SIG-M5 treated with dmso at 0.1 percent for 504 hours (cell line): ENCODE results near the gene FBXW4.

Experiments used
- DNase-seq: peaks from one replicate; lab custom pipeline; 2025; ENCODE audit not compliant: unreplicated experiment; lab: John Stamatoyannopoulos, UW

FBXW4 gene

DNA sequence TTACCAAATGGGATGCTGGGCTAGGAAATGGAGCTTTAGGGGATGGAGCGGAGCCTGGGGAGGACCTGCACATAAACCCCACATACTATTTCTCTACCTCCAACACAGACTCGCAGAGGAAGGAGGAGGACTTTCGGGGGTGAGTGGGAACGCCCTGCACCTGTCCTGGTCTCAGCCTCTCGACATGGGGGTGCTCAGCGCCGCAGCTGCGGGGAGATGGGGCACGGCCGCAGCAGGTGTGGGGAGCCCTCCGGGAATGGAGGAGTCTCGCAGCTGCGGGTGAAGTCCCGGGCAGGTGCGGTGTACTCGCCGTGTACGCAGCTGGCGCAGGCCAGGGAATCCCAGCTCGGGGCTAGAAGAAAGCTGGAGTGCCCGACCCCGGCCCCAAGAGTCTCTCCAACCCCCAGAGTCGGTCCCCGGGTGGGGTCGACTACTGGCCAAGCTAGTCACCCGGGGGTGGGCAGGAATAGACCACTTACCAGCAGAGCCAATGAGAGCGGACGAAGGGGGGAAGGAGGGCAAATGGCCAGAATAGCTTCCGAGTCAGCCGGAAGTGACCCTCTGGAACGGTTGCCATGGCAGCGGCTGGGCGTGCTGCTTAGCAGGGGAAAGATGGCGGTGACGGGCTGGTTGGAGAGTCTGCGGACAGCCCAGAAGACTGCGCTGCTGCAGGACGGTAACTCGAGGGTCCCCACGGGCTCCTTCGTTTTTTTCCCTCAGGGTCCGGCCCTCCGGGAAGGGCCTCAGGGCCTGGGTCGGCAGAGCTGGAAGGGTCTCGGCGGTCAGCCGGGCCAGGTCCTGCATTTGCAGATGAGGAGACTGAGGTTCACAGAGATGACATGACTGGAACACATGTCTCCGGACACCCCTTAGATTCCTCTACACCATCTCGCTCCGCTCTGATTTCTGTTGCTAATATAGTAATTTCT is 107.0 kb downstream of the FBXW4 start, which contains the start of the genes DPCD and POLL:
Gene DPCD, plus strand, starts transcription at position 597 of the 929 bp plus-strand sequence. Its CDS starts 16 bp downstream, at position 613.
Gene POLL, minus strand, starts transcription at position 533 of the 929 bp plus-strand sequence. CDS start 897 bp downstream, outside the sequence.
- DNase-seq, result peak; percentile 87

DNA sequence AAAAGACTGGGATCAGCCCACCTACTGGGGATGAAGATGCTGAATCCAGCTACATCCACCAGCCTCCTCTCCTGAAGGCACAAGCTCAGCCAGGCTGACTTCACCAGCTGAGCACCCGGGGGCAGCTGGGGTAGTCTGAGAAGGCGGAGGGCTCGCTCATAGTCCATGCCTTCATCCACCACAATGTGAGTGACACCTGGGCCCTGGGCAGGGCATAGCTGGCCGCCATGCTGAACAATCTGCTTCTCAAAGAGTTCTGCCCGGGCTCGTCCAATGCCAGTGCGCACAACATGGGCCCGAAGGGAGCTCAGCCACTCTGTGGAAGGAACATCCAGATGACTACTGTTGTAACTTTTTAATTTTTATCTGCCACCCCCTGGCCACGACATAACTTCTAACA is 109.1 kb downstream of the FBXW4 start:
- no peak for DNase-seq

DNA sequence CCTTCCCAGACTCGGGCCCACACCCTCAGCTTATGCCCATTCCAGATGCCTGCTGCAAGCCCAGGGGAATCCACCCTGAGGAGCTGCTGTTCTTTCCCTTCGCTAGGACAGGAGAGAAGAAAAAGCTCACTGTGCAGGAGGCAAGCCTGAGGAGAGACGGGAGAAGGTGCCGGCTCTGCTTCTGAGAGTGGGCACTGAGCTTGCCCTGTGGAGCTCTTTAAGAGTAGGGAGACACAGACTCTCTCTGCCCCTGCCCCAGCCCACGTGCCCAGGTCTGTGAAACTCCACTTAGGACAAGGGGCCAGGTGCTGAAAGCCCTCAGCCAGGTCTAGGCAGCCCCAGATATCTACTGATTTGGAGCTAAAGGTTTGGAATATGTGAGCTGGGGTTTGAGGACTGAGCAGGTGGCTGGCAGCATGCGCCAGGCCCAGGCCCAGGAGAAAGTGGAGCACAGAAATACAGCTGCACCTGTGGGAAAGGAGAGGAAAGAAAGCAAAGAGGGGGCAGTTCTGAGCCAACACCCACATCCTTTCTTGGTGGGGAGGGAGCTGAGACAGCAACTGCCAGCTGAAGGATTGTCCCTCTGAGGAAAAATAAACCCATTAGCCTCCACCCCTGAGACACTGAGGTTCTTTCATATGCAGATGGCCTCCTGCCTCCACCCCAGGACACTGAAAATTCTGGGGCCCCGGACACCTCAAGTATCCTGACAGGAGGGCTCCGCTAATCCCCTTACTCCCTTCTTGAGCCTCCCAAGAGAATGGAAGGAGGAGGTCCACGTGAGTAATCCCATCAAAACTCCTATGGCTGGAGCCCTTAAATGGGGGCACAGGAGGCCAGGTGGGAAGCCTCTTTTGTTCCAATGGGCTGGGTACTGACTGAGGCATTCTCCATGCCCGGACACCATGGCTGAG is 114.2 kb downstream of the FBXW4 start:
- no peak for DNase-seq

DNA sequence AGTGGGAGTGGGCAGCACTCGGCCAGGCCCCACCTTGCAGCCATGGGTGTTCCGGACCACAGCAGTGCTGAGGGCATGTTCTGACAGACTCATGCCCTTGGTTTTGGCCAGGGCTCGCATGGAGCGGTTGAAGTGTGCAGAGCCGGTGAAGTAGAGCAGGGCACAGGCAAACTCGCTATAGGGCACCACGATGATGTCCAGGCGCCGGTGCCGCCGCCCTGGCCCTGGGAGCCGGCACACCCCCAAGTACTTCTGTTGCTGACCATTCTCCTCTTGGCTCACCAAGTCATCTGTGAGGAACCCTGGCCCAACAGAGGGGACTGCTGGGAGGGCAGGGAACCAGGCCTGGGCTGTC is 115.5 kb downstream of the FBXW4 start:
- DNase-seq, result no peak

DNA sequence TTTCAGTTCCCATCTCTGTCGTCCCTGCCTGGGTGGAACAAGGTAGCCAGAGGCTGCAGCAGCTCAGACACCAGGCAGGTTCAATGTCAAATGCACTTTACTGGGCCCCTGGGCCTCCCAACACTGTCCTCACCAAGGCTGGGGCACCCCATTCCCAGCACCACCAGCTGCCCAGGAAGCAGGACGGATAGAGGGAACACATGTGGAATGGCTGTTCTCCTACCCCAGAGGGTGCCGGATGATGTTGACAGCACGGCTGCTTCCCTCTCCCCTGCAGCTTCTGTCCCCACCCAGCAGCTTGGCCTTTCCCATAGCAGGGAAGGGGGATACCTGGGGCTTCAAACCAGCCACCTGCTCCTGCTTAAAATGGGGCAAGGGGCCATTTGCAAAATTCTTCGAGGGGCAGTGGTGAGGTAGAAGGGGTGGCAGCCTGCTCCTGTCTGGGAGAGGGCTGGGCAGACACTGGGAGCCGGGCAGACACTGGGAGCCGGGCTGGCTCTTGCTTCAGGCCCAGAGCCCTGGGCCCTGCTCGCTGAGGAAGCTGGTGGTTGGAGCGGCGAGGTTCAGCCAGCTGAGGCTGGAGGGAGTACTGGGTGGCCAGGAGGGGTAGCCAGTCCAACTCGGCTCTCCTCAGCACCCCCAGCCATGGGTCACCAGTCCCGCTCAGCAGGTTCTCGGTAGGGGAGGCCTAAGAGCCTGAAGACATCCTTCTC is 116.0 kb downstream of the FBXW4 start:
- no peak for DNase-seq

DNA sequence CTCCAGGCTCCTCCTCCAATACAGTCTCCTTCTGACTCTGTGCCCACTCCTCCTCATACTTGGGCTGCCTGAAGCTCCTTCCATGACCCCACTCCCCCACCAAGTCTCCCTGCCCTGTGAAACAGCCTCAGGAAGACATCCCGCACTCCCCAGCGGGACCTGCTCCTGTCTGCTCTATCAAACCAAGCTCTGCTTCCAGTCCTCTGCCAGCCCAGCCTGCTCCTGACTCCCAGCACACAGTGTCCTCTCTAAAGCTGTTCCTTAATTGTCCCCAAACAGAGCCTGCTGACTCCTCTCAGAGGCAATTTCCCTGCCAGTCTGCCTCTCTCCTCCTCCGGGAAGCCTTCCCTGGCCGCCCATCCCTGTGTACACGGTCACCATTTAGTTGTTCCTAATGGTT is 116.8 kb downstream of the FBXW4 start:
- DNase-seq, result no peak

DNA sequence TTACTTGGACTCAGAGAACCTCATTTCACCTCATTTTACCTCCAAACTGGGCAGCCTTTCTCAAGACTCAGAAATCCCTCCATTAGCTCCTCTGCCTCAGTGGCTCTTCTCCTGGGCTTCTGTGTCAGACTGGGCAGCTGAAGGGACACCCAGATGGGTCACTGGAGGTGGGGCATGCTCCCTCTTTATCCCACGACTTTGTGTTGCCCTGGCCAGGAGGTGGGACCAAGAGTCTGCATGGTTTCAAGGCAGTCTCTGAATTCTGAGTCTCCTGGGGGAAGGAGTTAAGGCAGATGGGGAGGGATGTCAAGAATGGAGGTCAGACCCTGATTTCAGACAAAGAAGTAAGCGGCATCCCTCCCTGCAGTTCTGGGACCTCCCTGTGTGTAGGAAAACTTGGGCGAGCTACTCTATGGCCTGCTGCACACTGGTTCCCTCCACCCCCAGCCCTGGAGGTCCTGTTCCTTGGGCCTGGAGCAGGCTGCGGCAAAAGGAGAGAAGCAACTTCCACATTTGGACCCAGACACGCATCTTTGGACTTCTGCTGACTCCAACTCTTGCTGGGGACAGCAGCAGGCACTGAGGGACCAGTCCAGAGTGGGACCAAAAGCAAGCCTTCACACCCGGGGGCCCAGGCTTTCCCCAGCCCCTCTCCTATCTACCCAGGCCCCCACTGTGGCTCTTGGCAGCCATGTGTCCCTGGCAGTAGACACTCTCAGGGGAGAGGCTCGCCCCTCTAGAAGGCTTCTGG is 117.7 kb downstream of the FBXW4 start:
- DNase-seq, result no peak

DNA sequence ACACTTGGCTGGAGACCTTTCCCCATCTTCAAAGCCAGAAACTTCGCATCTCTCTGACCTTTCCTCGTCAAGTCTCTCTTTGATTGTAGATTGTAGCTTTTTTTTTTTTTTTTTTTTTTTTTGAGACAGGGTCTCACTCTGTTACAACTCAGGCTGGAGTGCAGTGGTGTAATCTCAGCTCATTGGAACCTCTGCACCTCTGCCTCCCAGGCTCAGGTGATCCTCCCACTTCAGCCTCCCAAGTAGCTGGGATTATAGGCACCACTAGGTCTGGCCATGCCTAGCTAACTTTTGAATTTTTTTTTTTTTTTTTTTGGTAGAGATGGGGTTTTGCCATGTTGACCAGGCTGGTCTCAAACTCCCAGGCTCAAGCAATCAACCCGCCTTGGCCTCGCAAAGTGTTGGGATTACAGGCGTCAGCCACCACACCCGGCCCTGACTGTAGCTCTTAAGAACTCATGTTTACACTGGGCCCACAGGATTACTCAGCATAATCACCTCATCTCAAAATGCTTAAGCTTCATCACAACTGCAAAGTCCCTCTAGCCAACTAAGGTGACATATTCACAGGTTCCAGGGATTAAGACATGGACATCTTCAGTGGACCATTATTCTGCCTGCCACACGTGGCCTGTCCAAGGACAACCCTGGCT is 118.6 kb downstream of the FBXW4 start:
- no peak for DNase-seq

DNA sequence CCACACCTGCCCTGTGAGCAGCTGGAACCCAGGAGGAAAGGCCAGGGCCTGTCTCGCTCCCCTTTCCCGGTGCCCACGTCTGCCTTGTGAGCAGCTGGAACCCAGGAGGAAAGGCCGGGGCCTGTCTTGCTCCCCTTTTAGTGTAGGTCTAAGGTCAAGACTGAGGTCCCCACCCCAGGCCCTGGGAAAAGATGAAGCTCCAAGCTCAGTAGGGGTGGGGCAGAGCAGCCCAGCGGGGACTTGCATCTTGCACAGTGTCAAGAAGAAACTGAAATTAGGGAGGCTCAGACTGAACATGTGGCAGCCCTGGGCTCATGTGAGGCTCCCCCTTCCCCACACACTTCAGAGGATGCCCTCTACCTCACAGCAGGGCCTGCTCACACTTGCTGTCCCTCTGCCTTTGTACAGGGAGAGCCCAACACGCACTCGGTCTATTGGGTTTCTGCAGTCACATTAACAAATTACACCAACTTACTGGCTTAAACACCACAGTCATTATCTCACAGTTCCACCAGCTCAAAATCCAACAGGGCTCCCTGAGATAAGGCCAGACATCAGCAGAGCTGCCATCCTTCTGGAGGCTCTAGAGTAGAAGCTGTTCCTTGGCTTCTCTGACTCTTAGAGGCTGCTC is 119.3 kb downstream of the FBXW4 start:
- DNase-seq, result no peak

DNA sequence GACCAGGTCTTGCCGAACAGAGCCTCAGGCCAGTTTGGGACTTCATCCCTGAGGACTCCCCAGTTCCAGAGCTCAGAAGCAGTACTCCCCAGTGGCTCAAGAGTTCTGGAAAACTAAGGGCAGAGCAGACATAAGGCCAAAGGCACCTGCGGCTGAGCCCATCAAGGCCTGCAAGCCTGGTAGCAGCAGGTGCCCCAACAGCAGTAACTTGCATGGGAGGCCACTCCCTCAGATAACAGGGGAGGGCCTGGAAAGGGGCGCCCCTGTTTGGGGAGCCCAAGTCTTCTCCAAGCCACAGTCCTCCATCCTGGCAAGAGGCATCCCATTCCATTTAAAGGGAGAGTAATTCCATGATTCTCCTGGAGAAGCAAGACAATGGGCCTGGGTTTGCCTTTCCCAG is 119.9 kb downstream of the FBXW4 start:
- no peak for DNase-seq

DNA sequence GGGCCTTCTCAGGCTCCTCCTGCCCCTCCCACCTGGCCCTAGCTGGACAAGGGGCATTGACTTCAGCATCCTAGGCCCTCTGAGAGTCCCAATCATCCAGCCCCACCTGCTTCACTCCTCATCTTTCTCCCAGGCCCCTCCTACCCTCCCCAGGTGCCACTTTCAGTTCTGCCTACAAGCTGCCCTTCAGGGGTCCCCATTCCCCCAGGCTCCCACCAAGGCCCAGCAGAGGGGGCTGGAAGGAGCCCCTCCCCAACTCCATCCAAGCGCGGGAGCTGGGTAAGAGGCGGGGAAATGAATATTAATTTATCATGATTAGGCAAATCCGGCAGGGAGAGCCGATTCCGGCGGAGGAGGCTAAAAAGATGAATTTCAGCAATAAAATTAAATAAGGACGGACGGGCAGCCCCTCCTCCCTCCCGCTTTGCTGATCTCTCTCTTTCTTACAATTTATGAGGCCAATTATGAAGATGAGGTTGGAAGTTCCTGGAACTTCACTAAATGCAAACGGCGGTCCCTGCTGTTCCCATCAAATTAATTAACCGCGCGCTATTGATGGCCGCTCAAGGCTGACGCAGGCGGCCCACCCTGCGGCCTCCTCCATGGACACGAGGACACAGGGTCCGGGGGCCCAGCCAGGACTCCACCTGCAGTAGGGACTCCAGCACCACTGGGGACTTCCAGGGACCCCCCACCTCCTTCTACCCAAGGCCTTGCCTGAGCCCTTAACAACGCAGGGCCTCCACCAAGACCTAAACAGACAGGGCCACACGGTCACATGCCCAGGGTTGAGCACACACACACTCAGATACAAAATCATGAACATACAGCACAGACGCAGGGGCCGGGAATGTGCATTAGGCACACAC is 120.9 kb downstream of the FBXW4 start:
- DNase-seq, result no peak

DNA sequence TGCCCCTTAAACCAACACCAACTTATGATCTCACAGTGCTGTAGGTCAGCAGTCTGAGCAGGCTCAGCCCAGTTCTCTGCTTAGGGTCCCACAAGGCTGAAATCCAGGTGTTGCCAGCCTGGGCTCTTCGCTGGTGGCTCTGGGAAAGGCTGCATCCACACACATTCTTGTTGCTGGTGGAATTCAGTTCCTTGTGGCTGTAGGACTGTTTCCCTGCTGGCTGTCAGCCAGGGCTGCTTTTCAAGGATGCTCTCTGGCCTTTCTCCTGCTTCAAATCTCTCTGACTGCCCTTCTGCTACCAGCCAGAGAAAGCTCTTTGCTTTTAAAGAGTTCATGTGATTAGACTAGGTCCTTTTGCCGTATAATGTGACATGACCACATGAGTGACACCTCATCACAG is 122.2 kb downstream of the FBXW4 start:
- no peak for DNase-seq

DNA sequence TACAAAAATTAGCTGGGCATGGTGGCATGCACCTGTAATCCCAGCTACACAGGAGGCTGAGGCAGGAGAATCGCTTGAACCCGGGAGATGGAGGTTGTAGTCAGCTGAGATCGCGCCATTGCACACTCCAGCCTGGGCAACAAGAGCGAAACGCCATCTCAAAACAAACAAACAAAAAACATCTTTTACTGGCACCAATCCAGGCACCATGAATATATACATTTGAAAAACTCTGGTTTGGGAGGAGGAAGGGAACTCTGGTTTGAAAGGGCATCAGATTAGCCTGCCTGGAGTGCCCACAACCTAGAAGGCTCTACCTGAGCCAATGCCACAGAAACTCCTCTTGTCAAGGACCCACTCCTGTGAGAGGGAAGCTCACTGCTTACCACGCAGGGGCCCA is 122.8 kb downstream of the FBXW4 start:
- no peak for DNase-seq

DNA sequence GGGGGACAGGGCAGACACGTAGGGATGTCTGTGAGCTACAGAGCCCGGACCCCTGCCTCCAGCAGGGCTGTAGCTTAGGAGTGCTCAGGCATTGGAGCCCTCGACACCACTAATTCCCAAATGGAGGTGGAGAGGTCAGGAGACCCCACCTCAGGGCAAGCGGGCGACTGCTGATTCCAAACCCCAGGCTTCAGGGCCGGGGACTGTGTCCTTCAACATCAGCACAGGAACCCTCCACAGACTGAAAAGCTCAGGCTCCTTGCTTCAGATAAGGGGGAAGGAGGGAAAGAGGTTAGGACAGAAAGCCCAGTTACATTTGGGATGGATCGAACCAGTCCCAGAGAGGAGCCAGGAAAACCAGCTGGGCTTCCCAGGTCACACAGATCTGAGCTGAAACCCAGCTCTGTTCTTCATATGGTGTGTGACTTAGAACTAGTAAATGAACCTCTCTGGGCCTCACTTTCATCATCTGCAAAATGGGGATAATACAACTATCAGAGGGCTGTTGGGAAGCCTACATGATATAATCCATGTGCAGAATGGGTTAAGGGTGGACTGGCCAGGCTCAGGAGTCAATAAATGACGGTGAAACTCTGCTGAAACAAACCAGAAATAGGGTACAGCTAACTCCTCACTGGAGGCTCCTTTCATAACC is 123.6 kb downstream of the FBXW4 start:
- DNase-seq, result no peak

DNA sequence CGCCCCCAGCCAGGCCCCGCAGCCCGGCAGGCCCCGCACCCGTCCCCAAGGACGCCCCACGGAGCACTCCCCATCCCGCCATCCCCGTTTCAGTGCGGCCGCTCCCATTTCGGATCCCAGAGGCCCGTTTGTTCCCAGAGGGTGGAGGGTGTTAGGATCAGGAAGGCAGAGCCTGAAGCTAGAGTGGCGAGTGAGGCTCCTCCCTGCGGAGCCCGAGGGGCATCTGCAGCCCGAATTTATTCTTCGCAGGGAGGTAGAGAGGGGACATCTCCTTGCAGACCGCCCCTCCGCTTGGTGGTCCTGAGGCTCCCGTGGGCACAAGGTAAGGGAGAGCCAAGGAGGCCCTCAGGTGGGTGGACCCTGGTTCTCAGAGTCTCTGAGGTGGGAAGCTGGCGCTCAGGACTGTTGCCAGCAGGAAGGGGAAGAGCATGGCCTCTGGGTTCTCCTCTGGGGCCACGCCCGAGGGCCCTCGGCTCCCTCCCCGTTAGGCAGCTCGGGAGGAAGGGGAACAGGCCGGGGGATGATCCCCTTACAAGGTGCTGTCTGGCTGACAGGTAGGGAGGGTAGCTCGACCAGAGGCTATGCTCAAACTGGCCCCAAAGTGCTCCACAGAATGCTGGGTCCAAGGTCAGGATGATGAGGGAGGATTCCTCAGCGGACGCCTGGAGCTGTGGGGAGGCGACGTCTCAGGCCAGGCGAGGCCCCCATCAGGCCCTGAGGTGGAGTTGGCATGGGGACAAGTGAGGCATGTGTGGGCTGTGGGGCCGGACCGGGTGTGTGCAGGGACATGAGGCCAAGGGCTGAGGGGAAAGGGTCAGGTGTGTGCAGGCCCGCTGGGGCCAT is 124.3 kb downstream of the FBXW4 start:
- DNase-seq, result no peak

DNA sequence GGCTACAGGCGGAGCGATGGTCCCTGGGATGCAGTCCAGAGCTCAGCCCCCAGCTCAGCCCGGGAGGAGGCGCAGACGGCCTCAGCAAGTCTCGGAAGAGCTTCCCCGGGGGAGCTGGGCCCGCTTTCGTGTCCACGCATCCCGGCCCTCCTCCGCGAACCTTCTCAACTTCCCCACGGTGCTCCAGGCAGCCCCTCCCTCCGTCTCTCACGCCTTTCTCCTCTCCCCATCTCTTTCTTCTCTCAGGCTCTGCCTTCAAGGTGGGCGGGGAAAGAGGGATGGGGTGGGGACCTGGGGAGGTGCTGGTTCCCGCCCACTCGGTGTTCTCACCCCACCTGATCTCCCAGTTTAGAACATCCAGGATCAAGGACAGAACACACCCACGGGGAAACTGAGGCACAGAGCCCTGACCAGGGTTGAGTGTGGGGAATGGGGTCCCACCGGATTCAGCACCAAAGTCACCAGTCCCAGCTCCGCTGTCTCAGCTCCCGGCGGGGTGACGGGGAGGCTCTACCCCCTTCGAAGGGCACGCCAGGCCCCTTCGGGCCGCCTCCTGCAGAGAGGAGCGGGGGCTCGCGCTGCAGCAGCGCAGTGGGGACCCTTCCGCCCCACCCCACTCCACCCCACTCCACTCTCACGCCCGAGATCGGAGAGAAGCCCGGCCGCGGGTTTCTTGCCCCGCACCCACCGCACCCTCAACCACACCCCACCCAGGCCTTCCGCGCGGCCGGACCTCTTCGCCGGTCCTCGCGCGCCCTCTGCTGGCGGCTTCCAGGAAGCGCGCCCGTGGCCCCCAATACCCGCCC is 125.1 kb downstream of the FBXW4 start:
- DNase-seq, result peak; percentile 60
